Erythroblast (primary cell): ENCODE results near the gene TMED5.

Source experiments
- GATA1 ChIP-seq: IDR thresholded peaks from 2 replicates; pipeline ENCODE4 v1.6.1; 2011; ENCODE audit warnings: low read depth, mild to moderate bottlenecking, control low read depth, low read length, moderate library complexity
- POLR2A ChIP-seq: IDR thresholded peaks from 2 replicates; pipeline ENCODE4 v1.6.1; 2011; ENCODE audit warnings: mild to moderate bottlenecking, low read length

GRCh38 chr1:93221913-93222312 is 41.7 kb upstream of the TMED5 start:
- TF ChIP-seq POLR2A (no peak), GATA1 (no peak)
